Caco-2 (cell line): ENCODE data around the gene AP5S1. TPM values are rescaled to one million over a fixed set of nuclear protein-coding genes. Genes with fewer than 3 reads are reported as not detected.

Source experiments
- BruUV-seq: library from RNA; stranded (reverse); fragments of 400-500 nt; replicated peaks from 2 replicates; lab custom pipeline; 2021; lab: Mats Ljungman, UMichigan
- CTCF ChIA-PET: fragments of 300-600 bp; sonication (Branson Sonifier 250); formaldehyde crosslinking; loops from one replicate; lab custom pipeline; 2022; ENCODE audit warnings: antibody characterized with exemption; lab: Charles Lee
- POLR2A ChIA-PET: fragments of 300-600 bp; sonication (Branson Sonifier 250); formaldehyde crosslinking; loops from one replicate; lab custom pipeline; 2022; ENCODE audit warnings: antibody characterized with exemption; lab: Charles Lee
- DNase-seq, 2 experiments: peaks; one replicate each; pipeline versions ENCODE4 v3.0.0 to v3.0.0-alpha.2; 2020 to 2022
- H3K27me3 ChIP-seq: replicated peaks from 2 replicates; pipeline ENCODE4 v1.6.0; 2011; ENCODE audit warnings: low read length; ENCODE audit not compliant: control insufficient read depth, insufficient read depth
- H3K36me3 ChIP-seq: 2 replicates; pipeline ENCODE4 v1.5.1; 2011; ENCODE audit warnings: low read length; ENCODE audit not compliant: control insufficient read depth, insufficient read depth
- H3K4me1 ChIP-seq: fragments of 250-450 bp; sonication (Bioruptor Pico); 2 replicates; pipeline ENCODE4 v1.5.1; 2020; ENCODE audit warnings: mild to moderate bottlenecking
- H3K4me3 ChIP-seq: 2 replicates; pipeline ENCODE4 v1.5.1; 2011; ENCODE audit warnings: low read depth, mild to moderate bottlenecking, control low read depth, low read length
- H3K9me3 ChIP-seq: fragments of 250-450 bp; sonication (Bioruptor Pico); 2 replicates; pipeline ENCODE4 v1.5.1; 2020; ENCODE audit warnings: mild to moderate bottlenecking, moderate library complexity
- H3K27ac Mint-ChIP-seq: one replicate; pipeline ENCODE4 v1.8.0; 2022; ENCODE audit warnings: mixed read lengths; ENCODE audit not compliant: unreplicated experiment
- H3K27me3 Mint-ChIP-seq: one replicate; pipeline ENCODE4 v1.8.0; 2022; ENCODE audit warnings: mixed read lengths; ENCODE audit not compliant: insufficient read depth, unreplicated experiment
- H3K36me3 Mint-ChIP-seq: one replicate; pipeline ENCODE4 v1.8.0; 2022; ENCODE audit warnings: mild to moderate bottlenecking, mixed read lengths; ENCODE audit not compliant: insufficient read depth, unreplicated experiment
- H3K4me1 Mint-ChIP-seq: one replicate; pipeline ENCODE4 v1.8.0; 2022; ENCODE audit warnings: low read depth, mixed read lengths; ENCODE audit not compliant: unreplicated experiment
- H3K4me3 Mint-ChIP-seq: one replicate; pipeline ENCODE4 v1.8.0; 2022; ENCODE audit warnings: mild to moderate bottlenecking, moderate library complexity, mixed read lengths; ENCODE audit not compliant: unreplicated experiment
- H3K9me3 Mint-ChIP-seq: one replicate; pipeline ENCODE4 v1.8.0; 2022; ENCODE audit warnings: mixed read lengths; ENCODE audit not compliant: unreplicated experiment
- CTCF ChIP-seq, 2 experiments: fragments of 200-600 bp in 1 of 2; IDR thresholded peaks; 1 replicate in 1 of 2; 2 replicates in 1 of 2; pipeline versions ENCODE4 v1.5.1 to v1.8.0; 2011 to 2022; ENCODE audit warnings: antibody characterized with exemption in 1 of 2, control low read depth in 1 of 2, inconsistent platforms in 1 of 2, low read depth in 1 of 2, low read length in 1 of 2, mild to moderate bottlenecking in 1 of 2, moderate library complexity in 1 of 2; ENCODE audit not compliant: insufficient read depth in 1 of 2, severe bottlenecking in 1 of 2, unreplicated experiment in 1 of 2
- intact Hi-C: fragments of 100-400 bp; cut with micrococcal nuclease; formaldehyde crosslinking; loops from one replicate; pipeline ENCODE4 v1.10.0; 2022; ENCODE audit not compliant: unreplicated experiment
- total RNA-seq: library from RNA; stranded (reverse); gene quantifications from 2 replicates; pipeline ENCODE4 v1.2.3, GENCODE V29; 2022

The AP5S1 gene
- total RNA-seq, 1 experiment from 2014 or later = 17.3 TPM

- Histone ChIP-seq H3K4me3 (no peak overlapping the region), H3K36me3 (peaks cover 2% of the 10 kb centered on the region), H3K9me3 (no peaks in the 10 kb centered on the region), H3K27me3 (no peaks in the 10 kb centered on the region), H3K4me1 (peaks cover 9% of the 10 kb centered on the region; the same call in 1 of the 2 replicates)
- peaks cover 57% of the 10 kb centered on the region for H3K36me3 Mint-ChIP-seq
- no peaks in the 10 kb centered on the region for H3K27me3 Mint-ChIP-seq
- no peak overlapping the region for H3K4me3 Mint-ChIP-seq
- CTCF ChIA-PET = no interaction called here
- POLR2A ChIA-PET = no interaction called here
- H3K4me1 Mint-ChIP-seq = peaks cover 8% of the 10 kb centered on the region
- no peak overlapping the region for H3K27ac Mint-ChIP-seq
- no peaks in the 10 kb centered on the region for H3K9me3 Mint-ChIP-seq
- DNase-seq = no peak
- TF ChIP-seq CTCF (IDR thresholded peaks at IDR 0.05; ENCODE audit: insufficient read depth in 1 of 2, low read depth in 1 of 2, low read length in 1 of 2, severe bottlenecking in 1 of 2, unreplicated experiment in 1 of 2) = no peak
- BruUV-seq = no TSS peak
- intact Hi-C loops = no loop called here
These were observed 49.7 kb downstream of the AP5S1 start for GRCh38 chr20:3869839-3870634.

GRCh38 chr20:3871550-3872265 lies 51.4 kb downstream of the AP5S1 start:
- ChIA-PET CTCF (no interaction called here), POLR2A (no interaction called here)
- Mint-ChIP-seq H3K27ac (peak overlapping the region; percentile 25), H3K27me3 (no peaks in the 10 kb centered on the region), H3K36me3 (peaks cover 61% of the 10 kb centered on the region), H3K9me3 (no peaks in the 10 kb centered on the region), H3K4me3 (no peak overlapping the region), H3K4me1 (peaks cover 8% of the 10 kb centered on the region)
- H3K4me1 ChIP-seq = peaks cover 9% of the 10 kb centered on the region; the same call in 1 of the 2 replicates
- TF ChIP-seq CTCF (IDR thresholded peaks at IDR 0.05; ENCODE audit: insufficient read depth in 1 of 2, low read depth in 1 of 2, low read length in 1 of 2, severe bottlenecking in 1 of 2, unreplicated experiment in 1 of 2) = no peak
- H3K36me3 ChIP-seq = no peaks in the 10 kb centered on the region; the same call in none of the 2 replicates
- no peak overlapping the region for H3K4me3 ChIP-seq
- peak; percentile 53 to 69 for DNase-seq
- no peaks in the 10 kb centered on the region for H3K27me3 ChIP-seq
- intact Hi-C loops = no loop called here
- no peaks in the 10 kb centered on the region for H3K9me3 ChIP-seq
- no TSS peak for BruUV-seq

GRCh38 chr20:3873507-3873906 lies 53.2 kb downstream of the AP5S1 start:
- no peak for TF ChIP-seq CTCF (IDR thresholded peaks at IDR 0.05; ENCODE audit: insufficient read depth in 1 of 2, low read depth in 1 of 2, low read length in 1 of 2, severe bottlenecking in 1 of 2, unreplicated experiment in 1 of 2)
- no peak overlapping the region for H3K4me3 ChIP-seq
- intact Hi-C loops = no loop called here
- H3K36me3 ChIP-seq = no peaks in the 10 kb centered on the region; the same call in none of the 2 replicates
- no peak overlapping the region for H3K4me3 Mint-ChIP-seq
- H3K9me3 Mint-ChIP-seq = no peaks in the 10 kb centered on the region
- H3K4me1 ChIP-seq = peaks cover 9% of the 10 kb centered on the region; the same call in 1 of the 2 replicates
- H3K27me3 Mint-ChIP-seq = no peaks in the 10 kb centered on the region
- CTCF ChIA-PET = no interaction called here
- peaks cover 49% of the 10 kb centered on the region for H3K36me3 Mint-ChIP-seq
- no peaks in the 10 kb centered on the region for H3K9me3 ChIP-seq
- H3K27me3 ChIP-seq = no peaks in the 10 kb centered on the region
- DNase-seq = no peak
- H3K4me1 Mint-ChIP-seq = peaks cover 8% of the 10 kb centered on the region
- H3K27ac Mint-ChIP-seq = no peak overlapping the region
- BruUV-seq = no TSS peak
- POLR2A ChIA-PET = no interaction called here
